ENCODE measurements around the gene CAPN2.

DNA sequence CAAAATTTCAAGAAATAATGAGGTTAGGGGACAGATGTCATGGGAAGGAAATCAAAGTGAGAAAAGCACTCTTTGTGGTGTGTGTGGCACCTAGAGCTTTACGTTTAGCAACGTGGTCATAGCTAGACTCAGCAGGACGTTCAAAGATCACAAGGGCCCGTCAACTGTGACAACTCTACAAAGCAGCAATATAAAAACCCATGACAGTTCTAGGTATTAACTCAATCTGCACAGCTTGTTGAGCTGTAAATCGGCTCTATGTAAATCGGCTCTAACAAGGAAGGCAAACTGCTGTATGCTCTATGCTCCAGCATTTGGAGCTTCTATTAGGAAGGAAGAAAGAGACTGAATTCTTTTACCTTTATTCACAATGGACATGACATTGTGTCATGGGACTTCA, 68.6 kb downstream of the CAPN2 start:
- TF ChIP-seq, protein P1, sequence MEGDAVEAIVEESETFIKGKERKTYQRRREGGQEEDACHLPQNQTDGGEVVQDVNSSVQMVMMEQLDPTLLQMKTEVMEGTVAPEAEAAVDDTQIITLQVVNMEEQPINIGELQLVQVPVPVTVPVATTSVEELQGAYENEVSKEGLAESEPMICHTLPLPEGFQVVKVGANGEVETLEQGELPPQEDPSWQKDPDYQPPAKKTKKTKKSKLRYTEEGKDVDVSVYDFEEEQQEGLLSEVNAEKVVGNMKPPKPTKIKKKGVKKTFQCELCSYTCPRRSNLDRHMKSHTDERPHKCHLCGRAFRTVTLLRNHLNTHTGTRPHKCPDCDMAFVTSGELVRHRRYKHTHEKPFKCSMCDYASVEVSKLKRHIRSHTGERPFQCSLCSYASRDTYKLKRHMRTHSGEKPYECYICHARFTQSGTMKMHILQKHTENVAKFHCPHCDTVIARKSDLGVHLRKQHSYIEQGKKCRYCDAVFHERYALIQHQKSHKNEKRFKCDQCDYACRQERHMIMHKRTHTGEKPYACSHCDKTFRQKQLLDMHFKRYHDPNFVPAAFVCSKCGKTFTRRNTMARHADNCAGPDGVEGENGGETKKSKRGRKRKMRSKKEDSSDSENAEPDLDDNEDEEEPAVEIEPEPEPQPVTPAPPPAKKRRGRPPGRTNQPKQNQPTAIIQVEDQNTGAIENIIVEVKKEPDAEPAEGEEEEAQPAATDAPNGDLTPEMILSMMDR (IDR thresholded peaks at IDR 0.05; ENCODE audit: low read depth, low read length), result no peak
- no peak for TF ChIP-seq EZH2phosphoT487 (IDR thresholded peaks at IDR 0.05; ENCODE audit: low read depth)
